Nephron progenitor cell (in vitro differentiated cells): ENCODE data around the gene ENPP1.

Experiments used
- DNase-seq: peaks from one replicate; pipeline ENCODE4 v3.0.0; 2021
- H3K27ac Mint-ChIP-seq: 2 replicates; pipeline ENCODE4 v1.8.0; 2021; ENCODE audit warnings: mild to moderate bottlenecking, moderate library complexity, mixed read lengths
- H3K27me3 Mint-ChIP-seq: 2 replicates; pipeline ENCODE4 v1.8.0; 2021; ENCODE audit warnings: mild to moderate bottlenecking, low read depth, mixed read lengths; ENCODE audit not compliant: poor library complexity
- H3K36me3 Mint-ChIP-seq: 2 replicates; pipeline ENCODE4 v1.8.0; 2021; ENCODE audit warnings: low read depth, mixed read lengths
- H3K4me1 Mint-ChIP-seq: 2 replicates; pipeline ENCODE4 v1.8.0; 2021; ENCODE audit warnings: mixed read lengths
- H3K4me3 Mint-ChIP-seq: 2 replicates; pipeline ENCODE4 v1.8.0; 2021; ENCODE audit warnings: mild to moderate bottlenecking, moderate library complexity, mixed read lengths
- H3K9me3 Mint-ChIP-seq: 2 replicates; pipeline ENCODE4 v1.8.0; 2021; ENCODE audit warnings: mild to moderate bottlenecking, moderate library complexity, mixed read lengths
- TF ChIP-seq, protein P1 (sequence below): fragments of 200-600 bp; sonication (generic); IDR thresholded peaks from 2 replicates; pipeline ENCODE4 v1.5.0; 2021; ENCODE audit warnings: antibody characterized with exemption

Gene ENPP1

DNA sequence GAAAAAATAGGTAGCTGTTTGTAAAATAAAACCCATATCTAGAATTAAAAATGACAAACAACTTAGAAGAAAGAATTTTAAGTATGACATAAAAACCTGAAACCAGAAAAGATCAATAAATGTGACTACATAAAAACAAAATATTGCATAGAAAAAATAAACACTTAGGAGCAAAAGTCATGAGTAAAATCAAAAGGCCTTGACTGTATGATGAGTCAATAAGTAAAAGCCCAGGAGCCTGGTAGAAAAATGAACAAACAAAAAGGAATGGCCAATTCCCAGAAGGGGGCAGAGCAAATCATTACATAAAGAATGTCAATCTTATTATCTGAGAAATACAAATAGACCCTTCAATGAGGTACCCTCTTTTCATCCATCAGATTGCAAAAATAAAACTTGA, 20.7 kb upstream of the ENPP1 start:
- H3K36me3 Mint-ChIP-seq = no peaks in the 10 kb centered on the region
- H3K4me3 Mint-ChIP-seq = no peak overlapping the region

GRCh38 chr6:131787766-131788712, 19.8 kb upstream of the ENPP1 start:
- DNase-seq = no peak
- no peak overlapping the region for H3K4me3 Mint-ChIP-seq
- H3K27ac Mint-ChIP-seq = no peak overlapping the region
- H3K9me3 Mint-ChIP-seq = no peaks in the 10 kb centered on the region
- TF ChIP-seq, protein P1, sequence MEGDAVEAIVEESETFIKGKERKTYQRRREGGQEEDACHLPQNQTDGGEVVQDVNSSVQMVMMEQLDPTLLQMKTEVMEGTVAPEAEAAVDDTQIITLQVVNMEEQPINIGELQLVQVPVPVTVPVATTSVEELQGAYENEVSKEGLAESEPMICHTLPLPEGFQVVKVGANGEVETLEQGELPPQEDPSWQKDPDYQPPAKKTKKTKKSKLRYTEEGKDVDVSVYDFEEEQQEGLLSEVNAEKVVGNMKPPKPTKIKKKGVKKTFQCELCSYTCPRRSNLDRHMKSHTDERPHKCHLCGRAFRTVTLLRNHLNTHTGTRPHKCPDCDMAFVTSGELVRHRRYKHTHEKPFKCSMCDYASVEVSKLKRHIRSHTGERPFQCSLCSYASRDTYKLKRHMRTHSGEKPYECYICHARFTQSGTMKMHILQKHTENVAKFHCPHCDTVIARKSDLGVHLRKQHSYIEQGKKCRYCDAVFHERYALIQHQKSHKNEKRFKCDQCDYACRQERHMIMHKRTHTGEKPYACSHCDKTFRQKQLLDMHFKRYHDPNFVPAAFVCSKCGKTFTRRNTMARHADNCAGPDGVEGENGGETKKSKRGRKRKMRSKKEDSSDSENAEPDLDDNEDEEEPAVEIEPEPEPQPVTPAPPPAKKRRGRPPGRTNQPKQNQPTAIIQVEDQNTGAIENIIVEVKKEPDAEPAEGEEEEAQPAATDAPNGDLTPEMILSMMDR = no peak
- H3K36me3 Mint-ChIP-seq = no peaks in the 10 kb centered on the region
- no peaks in the 10 kb centered on the region for H3K4me1 Mint-ChIP-seq
- no peaks in the 10 kb centered on the region for H3K27me3 Mint-ChIP-seq

More for the DNA sequence above, 20.7 kb upstream of the ENPP1 start:
- no peak for DNase-seq
- H3K4me1 Mint-ChIP-seq = no peaks in the 10 kb centered on the region
- no peak overlapping the region for H3K27ac Mint-ChIP-seq
- no peaks in the 10 kb centered on the region for H3K27me3 Mint-ChIP-seq
- TF ChIP-seq, protein P1 = no peak
- H3K9me3 Mint-ChIP-seq = no peaks in the 10 kb centered on the region

DNA sequence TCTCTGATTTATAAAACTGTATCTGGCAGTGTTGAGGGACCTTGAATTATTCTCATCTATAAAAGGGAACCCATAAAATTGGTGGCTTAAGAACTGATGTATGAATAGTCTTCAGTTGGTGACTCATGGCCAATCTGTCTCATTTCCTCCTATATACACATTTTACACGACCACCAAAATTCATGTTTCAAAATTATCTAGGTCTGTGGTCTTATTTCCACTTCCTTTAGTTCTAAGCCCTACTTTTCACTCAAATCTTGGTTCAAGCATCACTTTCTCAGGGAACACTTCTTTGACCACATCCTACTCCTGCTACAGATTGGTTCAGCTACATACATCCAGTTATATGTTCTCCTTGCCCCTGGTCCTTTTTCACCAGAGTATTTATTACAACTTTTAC, 18.6 kb upstream of the ENPP1 start:
- no peaks in the 10 kb centered on the region for H3K4me1 Mint-ChIP-seq
- H3K27ac Mint-ChIP-seq = no peak overlapping the region
- DNase-seq = no peak
- H3K27me3 Mint-ChIP-seq = no peaks in the 10 kb centered on the region
- no peaks in the 10 kb centered on the region for H3K36me3 Mint-ChIP-seq
- no peak overlapping the region for H3K4me3 Mint-ChIP-seq
- no peaks in the 10 kb centered on the region for H3K9me3 Mint-ChIP-seq
- TF ChIP-seq, protein P1 = no peak

DNA sequence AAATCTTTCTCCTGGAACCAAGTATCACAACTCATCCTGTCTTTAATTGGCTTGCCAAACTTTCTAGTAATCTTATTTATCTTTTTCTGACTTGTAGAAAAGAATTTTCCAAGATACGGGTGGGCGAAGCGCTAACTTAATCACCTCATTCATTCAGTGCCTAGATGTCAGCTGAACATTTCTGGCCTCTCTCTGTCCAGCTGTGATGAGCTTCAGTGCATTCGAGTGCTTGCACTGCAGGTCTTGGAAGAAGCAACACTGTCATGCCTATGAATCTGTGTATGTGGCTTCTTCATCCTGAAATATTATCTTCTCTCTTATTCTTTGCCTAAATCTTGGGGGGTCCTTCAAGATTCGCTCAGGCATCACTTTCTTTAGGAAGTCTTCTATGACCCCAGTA, 16.3 kb upstream of the ENPP1 start:
- H3K27me3 Mint-ChIP-seq = no peaks in the 10 kb centered on the region
- TF ChIP-seq, protein P1 = no peak
- no peak for DNase-seq
- H3K9me3 Mint-ChIP-seq = no peaks in the 10 kb centered on the region
- H3K4me3 Mint-ChIP-seq = no peak overlapping the region
- H3K4me1 Mint-ChIP-seq = no peaks in the 10 kb centered on the region
- H3K27ac Mint-ChIP-seq = no peak overlapping the region
- no peaks in the 10 kb centered on the region for H3K36me3 Mint-ChIP-seq

- TF ChIP-seq, protein P1 = no peak
- no peaks in the 10 kb centered on the region for H3K36me3 Mint-ChIP-seq
- H3K4me1 Mint-ChIP-seq = no peaks in the 10 kb centered on the region
- no peaks in the 10 kb centered on the region for H3K27me3 Mint-ChIP-seq
- no peaks in the 10 kb centered on the region for H3K9me3 Mint-ChIP-seq
- no peak overlapping the region for H3K27ac Mint-ChIP-seq
- no peak overlapping the region for H3K4me3 Mint-ChIP-seq
- no peak for DNase-seq
Measured at GRCh38 chr6:131792091-131792496, 15.7 kb upstream of the ENPP1 start.

DNA sequence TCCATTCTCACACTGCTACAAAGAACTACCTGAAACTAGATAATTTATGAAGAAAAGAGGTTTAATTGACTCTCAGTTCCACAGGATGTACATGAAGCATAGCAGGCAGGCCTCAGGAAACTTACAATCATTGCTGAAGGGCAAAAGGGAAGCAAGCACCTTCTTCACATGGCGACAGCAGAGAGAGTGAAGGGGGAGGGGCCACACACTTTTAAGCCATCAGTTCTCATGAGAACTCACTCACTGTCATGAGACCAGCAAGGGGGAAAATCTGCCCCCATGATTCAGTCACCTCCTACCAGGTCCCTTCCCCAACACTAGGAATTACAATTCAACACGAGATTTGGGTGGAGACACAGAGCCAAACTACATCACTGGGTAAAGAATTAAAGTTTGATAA, 12.5 kb upstream of the ENPP1 start:
- H3K4me3 Mint-ChIP-seq = no peak overlapping the region
- TF ChIP-seq, protein P1 = no peak
- no peak for DNase-seq
- no peaks in the 10 kb centered on the region for H3K36me3 Mint-ChIP-seq
- no peaks in the 10 kb centered on the region for H3K27me3 Mint-ChIP-seq
- no peaks in the 10 kb centered on the region for H3K4me1 Mint-ChIP-seq
- no peak overlapping the region for H3K27ac Mint-ChIP-seq
- no peaks in the 10 kb centered on the region for H3K9me3 Mint-ChIP-seq
